ENCODE data around the gene ISM2. TPM values are rescaled to one million over a fixed set of nuclear protein-coding genes. Genes with fewer than 3 reads are reported as not detected.

ISM2 gene
- total and polyA plus RNA-seq, 2 of the 13 experiments (the other 11 are each of a cell fraction or from before 2014, with no cell fraction given), result 1.8 to 40.7 TPM

DNA sequence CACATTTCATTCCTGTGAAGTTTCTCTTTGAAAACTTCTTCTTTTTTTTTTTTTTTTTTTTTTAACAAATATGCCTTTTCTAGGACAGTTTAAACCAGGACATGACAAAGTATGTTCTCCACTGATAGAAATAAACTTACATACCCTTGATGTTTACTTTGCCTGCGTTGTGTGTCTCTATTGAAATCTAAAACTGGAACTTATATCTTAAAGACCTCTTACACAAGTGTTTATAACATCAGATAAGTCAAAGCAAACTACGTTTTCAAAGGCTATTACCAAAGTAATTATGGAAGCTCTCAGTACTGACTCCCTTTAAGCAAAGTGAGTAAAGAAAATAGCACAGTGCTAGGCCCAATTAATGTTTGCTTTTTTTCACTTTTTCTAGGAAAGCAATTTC lies 30.6 kb upstream of the ISM2 start:
- 90% methylated on average over 2 of the region's 2 CpGs for WGBS (ENCODE audit: low lambda C conversion rate)
- no TSS peak for BruUV-seq (replicated peaks)
- TF ChIP-seq SNAPC2 (CRISPR knock-in tag; IDR thresholded peaks at IDR 0.05) (no peak), ZNF605 (CRISPR knock-in tag; IDR thresholded peaks at IDR 0.05) (no peak), NFRKB (IDR thresholded peaks at IDR 0.05) (no peak), ZNF30 (CRISPR knock-in tag; IDR thresholded peaks at IDR 0.05) (no peak), HDAC1 (CRISPR knock-in tag; IDR thresholded peaks at IDR 0.05) (no peak), KAT7 (CRISPR knock-in tag; IDR thresholded peaks at IDR 0.05; ENCODE audit: borderline replicate concordance) (no peak), POLR2G (IDR thresholded peaks at IDR 0.05; ENCODE audit: low read depth, low read length) (no peak), ZNF850 (CRISPR knock-in tag; conservative IDR thresholded peaks at IDR 0.05) (no peak), ZNF776 (CRISPR knock-in tag; IDR thresholded peaks at IDR 0.05) (no peak), ZNF589 (CRISPR knock-in tag; conservative IDR thresholded peaks at IDR 0.05) (no peak)
- TF ChIP-seq, protein P1, sequence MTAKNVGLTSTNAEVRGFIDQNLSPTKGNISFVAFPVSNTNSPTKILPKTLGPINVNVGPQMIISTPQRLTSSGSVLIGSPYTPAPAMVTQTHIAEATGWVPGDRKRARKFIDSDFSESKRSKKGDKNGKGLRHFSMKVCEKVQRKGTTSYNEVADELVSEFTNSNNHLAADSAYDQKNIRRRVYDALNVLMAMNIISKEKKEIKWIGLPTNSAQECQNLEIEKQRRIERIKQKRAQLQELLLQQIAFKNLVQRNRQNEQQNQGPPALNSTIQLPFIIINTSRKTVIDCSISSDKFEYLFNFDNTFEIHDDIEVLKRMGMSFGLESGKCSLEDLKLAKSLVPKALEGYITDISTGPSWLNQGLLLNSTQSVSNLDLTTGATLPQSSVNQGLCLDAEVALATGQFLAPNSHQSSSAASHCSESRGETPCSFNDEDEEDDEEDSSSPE (CRISPR knock-in tag; IDR thresholded peaks at IDR 0.05), result no peak
- TF ChIP-seq, protein P2, sequence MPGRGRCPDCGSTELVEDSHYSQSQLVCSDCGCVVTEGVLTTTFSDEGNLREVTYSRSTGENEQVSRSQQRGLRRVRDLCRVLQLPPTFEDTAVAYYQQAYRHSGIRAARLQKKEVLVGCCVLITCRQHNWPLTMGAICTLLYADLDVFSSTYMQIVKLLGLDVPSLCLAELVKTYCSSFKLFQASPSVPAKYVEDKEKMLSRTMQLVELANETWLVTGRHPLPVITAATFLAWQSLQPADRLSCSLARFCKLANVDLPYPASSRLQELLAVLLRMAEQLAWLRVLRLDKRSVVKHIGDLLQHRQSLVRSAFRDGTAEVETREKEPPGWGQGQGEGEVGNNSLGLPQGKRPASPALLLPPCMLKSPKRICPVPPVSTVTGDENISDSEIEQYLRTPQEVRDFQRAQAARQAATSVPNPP (CRISPR knock-in tag; IDR thresholded peaks at IDR 0.05), result no peak
- TF ChIP-seq, protein P3, sequence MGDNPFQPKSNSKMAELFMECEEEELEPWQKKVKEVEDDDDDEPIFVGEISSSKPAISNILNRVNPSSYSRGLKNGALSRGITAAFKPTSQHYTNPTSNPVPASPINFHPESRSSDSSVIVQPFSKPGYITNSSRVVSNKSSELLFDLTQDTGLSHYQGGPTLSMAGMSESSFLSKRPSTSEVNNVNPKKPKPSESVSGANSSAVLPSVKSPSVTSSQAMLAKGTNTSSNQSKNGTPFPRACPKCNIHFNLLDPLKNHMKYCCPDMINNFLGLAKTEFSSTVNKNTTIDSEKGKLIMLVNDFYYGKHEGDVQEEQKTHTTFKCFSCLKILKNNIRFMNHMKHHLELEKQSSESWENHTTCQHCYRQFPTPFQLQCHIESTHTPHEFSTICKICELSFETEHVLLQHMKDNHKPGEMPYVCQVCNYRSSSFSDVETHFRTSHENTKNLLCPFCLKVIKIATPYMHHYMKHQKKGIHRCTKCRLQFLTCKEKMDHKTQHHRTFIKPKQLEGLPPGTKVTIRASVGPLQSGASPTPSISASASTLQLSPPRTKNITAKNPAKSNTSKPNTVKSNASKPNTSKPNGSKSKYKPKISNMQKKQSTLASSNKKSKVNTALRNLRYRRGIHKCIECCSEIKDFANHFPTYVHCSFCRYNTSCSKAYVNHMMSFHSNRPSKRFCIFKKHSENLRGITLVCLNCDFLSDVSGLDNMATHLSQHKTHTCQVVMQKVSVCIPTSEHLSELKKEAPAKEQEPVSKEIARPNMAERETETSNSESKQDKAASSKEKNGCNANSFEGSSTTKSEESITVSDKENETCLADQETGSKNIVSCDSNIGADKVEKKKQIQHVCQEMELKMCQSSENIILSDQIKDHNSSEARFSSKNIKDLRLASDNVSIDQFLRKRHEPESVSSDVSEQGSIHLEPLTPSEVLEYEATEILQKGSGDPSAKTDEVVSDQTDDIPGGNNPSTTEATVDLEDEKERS (CRISPR knock-in tag; IDR thresholded peaks at IDR 0.05), result no peak
- TF ChIP-seq, protein P4, sequence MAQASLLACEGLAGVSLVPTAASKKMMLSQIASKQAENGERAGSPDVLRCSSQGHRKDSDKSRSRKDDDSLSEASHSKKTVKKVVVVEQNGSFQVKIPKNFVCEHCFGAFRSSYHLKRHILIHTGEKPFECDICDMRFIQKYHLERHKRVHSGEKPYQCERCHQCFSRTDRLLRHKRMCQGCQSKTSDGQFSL (CRISPR knock-in tag; IDR thresholded peaks at IDR 0.05), result no peak
- TF ChIP-seq, protein P5, sequence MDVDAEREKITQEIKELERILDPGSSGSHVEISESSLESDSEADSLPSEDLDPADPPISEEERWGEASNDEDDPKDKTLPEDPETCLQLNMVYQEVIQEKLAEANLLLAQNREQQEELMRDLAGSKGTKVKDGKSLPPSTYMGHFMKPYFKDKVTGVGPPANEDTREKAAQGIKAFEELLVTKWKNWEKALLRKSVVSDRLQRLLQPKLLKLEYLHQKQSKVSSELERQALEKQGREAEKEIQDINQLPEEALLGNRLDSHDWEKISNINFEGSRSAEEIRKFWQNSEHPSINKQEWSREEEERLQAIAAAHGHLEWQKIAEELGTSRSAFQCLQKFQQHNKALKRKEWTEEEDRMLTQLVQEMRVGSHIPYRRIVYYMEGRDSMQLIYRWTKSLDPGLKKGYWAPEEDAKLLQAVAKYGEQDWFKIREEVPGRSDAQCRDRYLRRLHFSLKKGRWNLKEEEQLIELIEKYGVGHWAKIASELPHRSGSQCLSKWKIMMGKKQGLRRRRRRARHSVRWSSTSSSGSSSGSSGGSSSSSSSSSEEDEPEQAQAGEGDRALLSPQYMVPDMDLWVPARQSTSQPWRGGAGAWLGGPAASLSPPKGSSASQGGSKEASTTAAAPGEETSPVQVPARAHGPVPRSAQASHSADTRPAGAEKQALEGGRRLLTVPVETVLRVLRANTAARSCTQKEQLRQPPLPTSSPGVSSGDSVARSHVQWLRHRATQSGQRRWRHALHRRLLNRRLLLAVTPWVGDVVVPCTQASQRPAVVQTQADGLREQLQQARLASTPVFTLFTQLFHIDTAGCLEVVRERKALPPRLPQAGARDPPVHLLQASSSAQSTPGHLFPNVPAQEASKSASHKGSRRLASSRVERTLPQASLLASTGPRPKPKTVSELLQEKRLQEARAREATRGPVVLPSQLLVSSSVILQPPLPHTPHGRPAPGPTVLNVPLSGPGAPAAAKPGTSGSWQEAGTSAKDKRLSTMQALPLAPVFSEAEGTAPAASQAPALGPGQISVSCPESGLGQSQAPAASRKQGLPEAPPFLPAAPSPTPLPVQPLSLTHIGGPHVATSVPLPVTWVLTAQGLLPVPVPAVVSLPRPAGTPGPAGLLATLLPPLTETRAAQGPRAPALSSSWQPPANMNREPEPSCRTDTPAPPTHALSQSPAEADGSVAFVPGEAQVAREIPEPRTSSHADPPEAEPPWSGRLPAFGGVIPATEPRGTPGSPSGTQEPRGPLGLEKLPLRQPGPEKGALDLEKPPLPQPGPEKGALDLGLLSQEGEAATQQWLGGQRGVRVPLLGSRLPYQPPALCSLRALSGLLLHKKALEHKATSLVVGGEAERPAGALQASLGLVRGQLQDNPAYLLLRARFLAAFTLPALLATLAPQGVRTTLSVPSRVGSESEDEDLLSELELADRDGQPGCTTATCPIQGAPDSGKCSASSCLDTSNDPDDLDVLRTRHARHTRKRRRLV (CRISPR knock-in tag; IDR thresholded peaks at IDR 0.05), result no peak

More for the DNA sequence above, 30.6 kb upstream of the ISM2 start:
- no peak overlapping the region for H3K27ac ChIP-seq (ENCODE audit: extremely low read length, insufficient read depth, low read length)
- H3K79me2 ChIP-seq (ENCODE audit: insufficient read depth, low read length), result no peaks in the 10 kb centered on the region
- no peak overlapping the region for H2AFZ ChIP-seq (ENCODE audit: low read length)
- H3K36me3 ChIP-seq (replicated peaks in 1 of 2; ENCODE audit: control insufficient read depth in 1 of 2, insufficient read depth in 2 of 2, low read length in 2 of 2), result peaks cover 0 to 8% of the 10 kb centered on the region in 2 experiments; a peak in 1 of 5 replicates
- no peaks in the 10 kb centered on the region for H3K27me3 ChIP-seq (ENCODE audit: control insufficient read depth in 1 of 2, insufficient read depth in 2 of 2, low read length in 2 of 2)
- DNase-seq (ENCODE audit: low spot score), result no peak
- H3K9me3 ChIP-seq (ENCODE audit: low read length), result no peaks in the 10 kb centered on the region
- intact Hi-C loops (cut with micrococcal nuclease; ENCODE audit: unreplicated experiment), result no loop called here
- no peak for FAIRE-seq
- ChIA-PET POLR2A (no interaction called here), CTCF (ENCODE audit: low intra/inter-chr PET ratio, low total read pairs) (no interaction called here)
- no peaks in the 10 kb centered on the region for H3K4me1 ChIP-seq (ENCODE audit: insufficient read depth, low read length)
- in situ Hi-C loops (cut with HindIII; ENCODE audit: extremely low pct_ligation_motif_present, low pct_unique_long_range_greater_than_20kb), result no loop called here
- H3K4me2 ChIP-seq (ENCODE audit: low read depth, low read length), result no peak overlapping the region
- H3K4me3 ChIP-seq (replicated peaks in 1 of 3; ENCODE audit: insufficient read depth in 1 of 3, low read depth in 2 of 3, low read length in 3 of 3), result no peak overlapping the region
- no peak for ATAC-seq
- H4K20me1 ChIP-seq (ENCODE audit: insufficient read depth, low read length), result no peaks in the 10 kb centered on the region
- no peak overlapping the region for H3K9ac ChIP-seq (ENCODE audit: insufficient read depth, low read depth, low read length)

Measured in HepG2 (cell line).